GM12878 (cell line): ENCODE data around the gene SERTAD1.
"Not testable (repeated sequence)": the region's sequence is repeated elsewhere in the genome, so short reads cannot be mapped to it uniquely, and the experiment has no call there.

Experiments used
- CREM ChIP-seq: IDR thresholded peaks from 2 replicates; pipeline ENCODE4 v1.6.1; 2014; ENCODE audit warnings: antibody characterized with exemption, low read depth
- MXI1 ChIP-seq: fragments of 150-350 bp; IDR thresholded peaks from 2 replicates; pipeline ENCODE4 v1.6.1; 2011; ENCODE audit warnings: low read depth, mild to moderate bottlenecking, inconsistent platforms, low read length, improper control_type of control experiment

- not testable (repeated sequence) for TF ChIP-seq CREM, MXI1
Observed at GRCh38 chr19:40428197-40428596, 2.4 kb upstream of the SERTAD1 start.
